GM19099 (cell line): Measurements from ENCODE around the gene RAB4A.

Source experiments
- POLR2A ChIP-seq: IDR thresholded peaks from 3 replicates; pipeline ENCODE4 v1.6.1; 2011; ENCODE audit warnings: low read depth; ENCODE audit not compliant: insufficient read length; ENCODE audit errors: extremely low read depth

RAB4A gene

GRCh38 chr1:229298887-229299503, 28.1 kb downstream of the RAB4A start:
- TF ChIP-seq POLR2A: no peak

GRCh38 chr1:229300099-229300757, 29.3 kb downstream of the RAB4A start:
- no peak for TF ChIP-seq POLR2A

- TF ChIP-seq POLR2A: no peak
These were observed 31.8 kb downstream of the RAB4A start for GRCh38 chr1:229302740-229303139.

GRCh38 chr1:229303855-229304254, 32.9 kb downstream of the RAB4A start:
- no peak for TF ChIP-seq POLR2A

- no peak for TF ChIP-seq POLR2A
These were observed 34.5 kb downstream of the RAB4A start for GRCh38 chr1:229305392-229305791.

- no peak for TF ChIP-seq POLR2A
These were observed 38.2 kb downstream of the RAB4A start for GRCh38 chr1:229309074-229309473.

GRCh38 chr1:229309684-229310083, 38.8 kb downstream of the RAB4A start:
- no peak for TF ChIP-seq POLR2A

GRCh38 chr1:229310833-229311232, 39.9 kb downstream of the RAB4A start:
- TF ChIP-seq POLR2A: no peak

- TF ChIP-seq POLR2A: no peak
These were observed 45.3 kb downstream of the RAB4A start for GRCh38 chr1:229316166-229316565.

GRCh38 chr1:229318056-229318455, 47.1 kb downstream of the RAB4A start:
- TF ChIP-seq POLR2A: no peak

GRCh38 chr1:229319487-229319886, 48.6 kb downstream of the RAB4A start:
- TF ChIP-seq POLR2A: no peak

GRCh38 chr1:229323201-229323600, 52.3 kb downstream of the RAB4A start:
- no peak for TF ChIP-seq POLR2A

GRCh38 chr1:229323885-229324553, 53.1 kb downstream of the RAB4A start:
- no peak for TF ChIP-seq POLR2A

- no peak for TF ChIP-seq POLR2A
These were observed 54.5 kb downstream of the RAB4A start for GRCh38 chr1:229325401-229325800.

GRCh38 chr1:229325853-229326487, 55.1 kb downstream of the RAB4A start:
- no peak for TF ChIP-seq POLR2A

- TF ChIP-seq POLR2A: no peak
These were observed 55.7 kb downstream of the RAB4A start for GRCh38 chr1:229326601-229327000.
